Mesendoderm (in vitro differentiated cells): ENCODE data around the gene ZNF91. TPM values are rescaled to one million over a fixed set of nuclear protein-coding genes. Genes with fewer than 3 reads are reported as not detected.

Source experiments
- small RNA-seq: library from polyadenylated mRNA; stranded (forward); fragments of <200 nt; extraction: miRNeasy Mini kit (QIAGEN cat#:217004); gene quantifications from one replicate; pipeline ENCODE3, GENCODE V24; 2013; ENCODE audit not compliant: insufficient read depth

The ZNF91 gene

Small RNA genes within 50 kb of the gene (small RNA-seq; reads per million reads assigned to genes)
- not detected for gene VN1R91P
